NCI-H2029 treated with DMSO at 0.1 percent for 48 hours (cell line): ENCODE data around the gene SMIM44.
"Not testable (repeated sequence)": the region's sequence is repeated elsewhere in the genome, so short reads cannot be mapped to it uniquely, and the experiment has no call there.

Experiments
- DNase-seq: peaks from one replicate; lab custom pipeline; 2025; lab: John Stamatoyannopoulos, UW

The SMIM44 gene

DNA sequence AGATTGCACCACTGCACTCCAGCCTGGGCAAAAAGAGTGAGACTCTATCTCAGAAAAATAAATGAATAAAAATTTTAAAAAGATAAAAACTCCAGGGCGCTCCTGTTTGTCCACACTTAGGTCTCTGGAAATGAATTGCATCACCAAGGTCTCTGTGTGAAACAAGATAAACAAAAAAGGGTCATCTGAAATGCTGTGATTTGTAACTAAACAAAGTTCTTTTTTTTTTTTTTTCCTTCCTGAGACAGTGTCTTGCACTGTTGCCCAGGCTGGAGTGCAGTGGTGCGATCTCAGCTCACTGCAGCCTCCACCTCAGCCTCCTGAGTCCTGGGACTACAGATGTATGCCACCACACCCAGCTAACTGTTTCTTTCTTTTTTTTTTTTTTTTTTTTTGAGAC lies 34.4 kb upstream of the SMIM44 start:
- no peak for DNase-seq

DNA sequence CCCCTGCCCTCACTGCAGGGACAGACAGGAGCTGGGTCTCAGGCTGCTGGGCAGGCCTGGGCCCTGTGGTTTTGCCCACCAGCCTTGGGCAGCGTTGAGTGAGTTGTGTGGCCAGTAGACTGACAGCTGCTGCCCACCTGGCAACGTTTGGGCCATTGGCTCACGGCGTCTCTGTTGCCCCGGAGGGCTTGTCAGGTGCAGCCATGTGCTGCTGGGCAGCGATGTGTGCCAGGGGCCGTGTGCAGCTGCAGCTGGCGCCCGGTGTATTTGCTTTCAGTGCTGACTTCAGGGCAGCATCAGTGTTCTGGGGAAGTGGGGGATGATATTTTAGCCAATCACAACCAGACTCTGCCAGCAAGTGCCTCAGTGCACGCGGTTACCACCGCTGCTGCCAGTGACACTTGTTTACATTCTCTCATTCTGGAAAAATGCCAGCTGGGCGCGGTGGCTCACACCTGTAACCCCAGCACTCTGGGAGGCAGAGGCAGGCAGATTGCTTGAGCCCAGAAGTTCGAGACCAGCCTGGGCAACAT lies 33.5 kb upstream of the SMIM44 start:
- DNase-seq, result peak; percentile 89

DNA sequence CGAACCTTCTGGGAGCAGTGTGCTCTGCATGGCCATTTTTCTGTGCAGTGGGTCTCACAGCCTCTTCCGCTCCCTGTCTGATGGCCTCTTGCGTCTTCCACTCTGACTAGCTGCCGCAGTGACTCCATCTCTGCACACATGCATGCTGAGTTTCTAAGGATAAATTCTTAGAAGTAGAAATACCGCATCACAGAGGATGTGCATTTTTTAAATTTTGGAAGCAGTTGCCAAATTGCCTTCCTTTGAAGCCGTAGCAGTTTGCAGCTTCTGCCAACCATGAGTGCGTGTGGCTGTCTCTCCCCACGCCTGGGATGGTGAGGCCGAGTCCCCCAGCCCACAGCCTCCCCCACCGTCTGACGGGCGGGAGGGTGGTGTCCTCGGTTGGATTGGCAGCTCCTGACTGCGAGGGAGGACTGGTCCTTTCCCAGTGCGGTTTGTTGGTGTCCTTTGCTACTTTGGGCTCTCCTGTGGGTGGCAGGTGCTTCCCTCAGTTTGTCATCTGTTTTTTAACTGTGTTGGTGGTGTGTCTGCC lies 32.7 kb upstream of the SMIM44 start:
- no peak for DNase-seq

DNA sequence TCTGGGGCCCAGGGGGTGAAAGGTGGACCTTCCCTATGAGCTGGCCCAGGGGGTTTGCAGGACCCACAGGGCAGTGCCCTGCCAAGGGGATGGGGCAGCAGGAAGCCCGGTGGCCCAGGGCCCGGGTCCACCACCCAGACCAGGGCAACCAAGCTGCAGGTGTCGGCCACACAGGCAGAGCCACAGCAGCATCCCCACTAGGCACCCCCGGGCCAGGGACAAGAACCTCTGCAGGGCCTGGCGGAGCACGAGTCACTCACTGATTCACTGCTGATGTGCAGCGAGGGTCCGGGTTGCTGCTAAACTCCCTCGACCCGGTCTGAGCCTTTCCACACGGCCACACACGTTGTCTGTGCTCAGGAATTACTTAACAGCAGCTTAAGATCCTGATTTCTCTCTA lies 31.7 kb upstream of the SMIM44 start:
- DNase-seq, result no peak

DNA sequence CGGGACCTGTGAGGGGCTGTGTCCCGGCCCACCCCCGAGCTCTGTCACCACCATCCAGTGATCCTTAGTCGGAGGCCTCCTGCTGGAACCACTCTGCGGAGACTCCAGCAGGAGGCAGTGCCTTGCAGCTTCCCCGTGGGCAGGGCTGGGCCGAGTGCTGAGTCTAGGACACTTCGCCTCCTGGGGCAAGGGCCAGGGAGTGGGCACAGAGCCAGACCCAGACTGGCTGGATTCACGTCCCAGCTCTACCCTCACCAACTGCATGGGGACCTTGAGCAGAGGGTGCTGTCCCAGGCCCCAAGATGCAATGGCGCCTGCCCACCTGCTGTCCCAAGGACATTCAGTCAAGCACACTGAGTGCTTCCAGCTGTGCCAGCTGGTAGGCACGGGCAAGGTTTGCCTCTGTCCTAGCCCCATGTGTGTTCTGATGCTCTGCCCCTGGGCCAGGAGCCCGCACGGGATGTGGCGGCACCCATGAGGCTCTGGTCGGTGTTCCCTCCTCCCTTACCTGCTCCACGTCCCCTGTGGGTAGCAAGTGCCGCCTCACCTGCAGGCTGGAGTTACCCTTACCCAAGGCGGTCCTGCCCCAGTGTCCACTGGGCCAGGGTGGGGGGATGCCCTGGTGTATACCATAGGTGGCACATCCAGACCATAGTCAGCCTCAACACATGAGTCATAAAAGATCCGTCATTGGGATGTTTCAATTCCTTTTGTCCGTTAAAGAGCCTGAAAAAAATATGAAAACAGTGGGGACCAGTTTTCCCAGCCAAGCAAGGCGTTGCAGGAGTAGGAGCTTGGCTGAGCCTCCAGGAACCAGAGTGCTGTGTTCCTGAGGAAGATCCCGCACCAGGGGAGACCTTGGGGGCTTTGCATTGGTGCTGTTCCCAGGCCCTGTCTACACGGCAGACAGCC lies 30.2 kb upstream of the SMIM44 start:
- DNase-seq, result no peak

DNA sequence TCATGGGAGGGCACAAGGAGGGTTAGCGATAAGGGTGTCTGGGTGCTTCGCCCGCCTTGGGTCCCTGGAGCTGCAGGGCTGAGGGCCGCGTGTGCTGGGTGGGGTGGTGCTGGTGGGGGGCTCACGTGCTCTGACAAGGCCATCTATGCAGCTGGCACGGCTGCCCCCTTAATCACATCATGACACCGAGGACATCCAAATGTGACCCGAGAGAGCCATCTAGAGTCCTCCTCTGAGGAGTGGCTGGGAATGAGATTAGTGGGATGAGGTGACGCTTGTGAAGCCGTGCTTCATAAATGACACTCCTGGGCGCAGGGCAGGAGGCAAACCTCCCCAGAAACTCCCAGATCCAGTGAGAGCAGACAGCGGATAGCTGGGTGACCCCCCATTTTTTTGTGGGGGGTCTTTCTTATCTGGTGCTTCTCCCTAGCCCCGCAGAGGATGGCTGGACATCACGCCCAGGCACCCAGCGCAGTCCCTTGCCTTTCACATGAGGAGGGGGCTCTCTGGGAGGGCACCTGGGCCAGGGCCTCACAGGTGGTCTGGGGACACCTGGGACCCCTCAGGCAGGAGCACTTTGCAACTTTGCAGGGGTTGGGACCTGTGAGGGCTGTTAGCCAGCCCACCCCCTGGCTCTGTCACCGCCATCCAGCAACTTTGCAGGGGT lies 29.5 kb upstream of the SMIM44 start:
- DNase-seq, result no peak

DNA sequence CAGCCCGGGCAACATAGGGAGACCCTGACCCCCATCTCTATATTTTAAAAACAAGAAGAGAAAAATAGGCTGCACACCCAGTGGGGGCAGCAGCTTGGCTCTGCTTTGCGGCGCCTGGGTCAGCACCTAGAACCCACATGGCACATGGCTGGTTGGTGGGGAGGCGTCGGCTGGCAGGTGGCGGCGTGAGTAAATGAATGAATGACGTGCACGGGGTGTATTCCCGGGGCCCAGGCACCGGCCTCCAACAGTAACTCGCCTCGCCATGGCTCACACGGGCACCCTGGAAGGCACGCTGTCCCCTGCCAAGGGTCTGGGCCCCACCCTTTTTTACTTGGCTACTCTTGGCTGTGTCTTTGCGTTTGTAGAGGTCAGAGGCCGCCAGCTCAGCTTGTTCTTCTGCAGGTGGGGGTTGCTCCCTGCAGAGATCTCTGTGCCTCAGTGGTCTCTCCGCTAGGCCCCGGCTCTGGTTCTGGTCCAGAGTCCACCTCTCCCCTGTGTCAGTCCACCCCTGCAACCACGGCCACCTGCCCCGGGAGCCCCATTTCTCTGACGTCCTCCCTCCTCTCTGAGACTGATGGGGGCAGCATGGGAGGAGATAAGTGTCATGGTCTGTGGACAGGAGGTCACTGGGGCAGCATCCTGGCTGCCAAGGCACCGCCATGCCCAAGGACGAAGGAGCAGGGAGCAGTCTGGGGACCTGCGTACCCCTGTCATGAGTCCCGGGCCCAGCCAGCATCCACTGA lies 28.4 kb upstream of the SMIM44 start:
- no peak for DNase-seq

DNA sequence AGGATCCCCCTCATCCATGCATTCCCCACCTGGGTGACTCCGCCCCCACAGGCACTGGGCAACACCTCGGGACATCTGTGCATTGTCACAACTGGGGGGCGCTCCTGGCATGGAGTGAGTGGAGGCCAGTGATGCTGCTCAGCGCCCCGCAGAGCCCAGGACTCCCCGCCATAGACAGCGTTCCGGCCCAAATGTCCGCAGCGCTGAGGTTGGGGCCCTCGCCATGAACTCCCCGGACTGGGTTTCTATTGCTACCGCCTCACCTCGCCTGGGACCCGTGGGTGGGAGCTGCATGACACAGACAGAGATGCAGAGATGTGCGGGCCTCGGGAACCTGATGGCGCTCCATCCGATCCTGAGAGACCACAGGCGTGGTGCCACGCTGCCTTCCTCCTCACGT lies 27.5 kb upstream of the SMIM44 start:
- DNase-seq, result no peak

DNA sequence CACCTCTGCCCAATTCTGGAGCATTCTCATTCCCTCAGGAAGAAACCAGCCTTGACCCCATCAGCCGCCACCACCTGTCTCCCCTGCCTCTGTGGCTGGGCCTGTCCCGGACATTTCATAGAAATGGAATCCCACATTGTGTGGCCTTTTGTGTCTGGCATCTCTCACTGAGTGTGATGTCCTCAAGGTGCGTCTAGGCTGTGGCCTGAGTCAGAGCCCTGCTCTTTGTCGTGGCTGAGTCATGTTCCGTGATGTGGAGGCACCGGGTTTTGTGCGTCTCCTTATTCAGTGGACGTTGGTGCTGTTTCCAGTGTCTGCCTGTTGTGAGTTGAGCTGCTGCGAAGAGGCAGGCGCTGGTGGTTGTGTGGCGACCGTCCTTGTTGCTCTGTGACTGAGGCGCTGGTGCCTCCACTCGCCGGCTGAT lies 26.3 kb upstream of the SMIM44 start:
- DNase-seq, result no peak

DNA sequence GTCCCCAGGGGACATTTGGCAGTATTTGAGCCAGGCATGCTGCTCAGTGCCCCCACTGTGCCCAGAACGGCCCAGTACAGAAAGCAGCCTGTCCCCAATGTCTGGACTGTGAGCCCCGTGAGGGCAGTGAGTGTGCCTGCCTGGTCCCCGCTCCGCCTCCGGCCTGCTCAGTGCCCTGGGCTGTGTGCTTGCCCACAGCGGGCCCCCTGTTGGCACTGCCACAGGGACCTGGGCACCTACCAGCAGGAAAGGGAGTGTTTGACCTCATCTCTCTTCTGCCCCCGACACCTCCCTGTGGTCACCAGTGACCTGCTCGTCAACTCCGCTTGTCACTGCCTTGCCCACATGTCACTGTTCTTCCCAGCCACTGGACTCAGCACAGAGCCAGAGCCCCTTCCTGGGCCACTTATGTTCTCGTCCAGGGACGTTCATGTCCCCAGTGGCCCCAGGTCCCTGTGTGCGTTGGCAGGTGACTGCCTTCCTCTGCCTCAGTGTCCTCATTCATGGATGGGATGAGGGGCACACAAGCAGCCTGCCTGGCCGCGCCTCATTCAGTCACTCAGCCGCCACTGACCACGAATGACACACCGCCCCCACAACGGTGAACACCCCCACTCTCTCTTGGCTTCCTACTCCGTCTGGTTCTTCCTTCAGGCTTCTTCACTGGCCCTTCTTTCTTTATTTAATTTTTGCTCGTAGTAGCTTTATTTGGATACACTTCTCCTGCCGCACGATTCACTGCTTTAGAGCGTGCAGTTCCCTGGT lies 25.7 kb upstream of the SMIM44 start:
- no peak for DNase-seq

DNA sequence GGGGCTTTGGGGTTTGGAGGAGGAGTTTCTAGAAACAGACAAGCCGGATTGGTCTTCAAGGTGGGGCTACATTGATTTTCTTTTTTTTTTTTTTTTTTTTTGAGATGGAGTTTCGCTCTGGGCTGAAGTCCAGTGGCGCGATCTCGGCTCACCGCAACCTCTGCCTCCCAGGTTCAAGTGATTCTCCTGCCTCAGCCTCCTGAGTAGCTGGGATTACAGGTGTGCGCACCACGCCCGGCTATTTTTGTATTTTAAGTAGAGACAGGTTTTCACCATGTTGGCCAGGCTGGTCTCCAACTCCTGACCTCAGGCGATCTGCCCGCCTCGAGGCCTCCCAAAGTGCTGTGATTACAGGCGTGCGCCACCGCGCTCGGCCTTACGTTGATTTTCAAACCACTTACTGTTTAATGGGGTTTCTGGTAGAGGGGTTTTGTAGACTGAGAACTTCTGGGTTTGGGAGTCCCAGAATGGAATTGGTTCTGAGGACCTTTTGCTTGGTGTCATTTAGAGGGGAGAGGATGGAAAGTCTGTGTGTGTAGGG lies 24.9 kb upstream of the SMIM44 start:
- DNase-seq, result not testable (repeated sequence)

DNA sequence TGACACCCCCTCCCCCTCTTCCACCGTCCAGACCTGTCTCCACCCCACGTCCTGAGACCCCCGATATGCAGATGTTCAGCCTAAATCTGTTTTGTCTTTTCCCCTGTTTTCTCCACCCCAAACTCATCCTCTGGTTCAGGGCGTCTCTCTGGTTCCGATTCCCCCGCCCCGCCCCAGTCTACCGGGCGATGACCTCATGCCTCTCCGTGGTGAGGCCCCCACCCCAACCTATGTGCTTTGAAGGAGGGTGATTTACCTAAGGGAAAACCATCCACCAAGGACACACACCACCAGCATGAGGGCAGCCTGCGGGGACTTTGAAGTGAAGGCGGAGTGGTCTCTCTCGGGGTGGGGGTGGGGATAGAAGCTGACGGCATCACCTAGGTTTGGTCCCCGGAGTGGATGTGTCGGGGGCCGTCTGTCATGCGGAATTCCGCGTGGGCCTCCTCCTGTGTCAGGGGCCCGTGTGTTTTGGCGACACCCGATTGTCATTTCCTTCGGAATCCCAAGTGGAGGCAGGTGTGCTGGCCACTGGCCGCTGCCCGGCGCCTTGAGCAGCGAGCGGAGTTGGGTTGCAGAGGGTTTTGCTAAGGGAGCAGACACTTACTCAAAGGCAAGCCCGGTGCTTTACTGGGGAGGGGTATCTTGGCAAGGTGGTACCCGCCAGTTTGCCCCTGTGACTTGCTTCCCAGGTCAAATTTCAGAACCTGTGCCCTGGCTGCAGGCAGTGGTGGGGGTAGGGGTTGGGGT lies 24.3 kb upstream of the SMIM44 start:
- peak; percentile 28 for DNase-seq

DNA sequence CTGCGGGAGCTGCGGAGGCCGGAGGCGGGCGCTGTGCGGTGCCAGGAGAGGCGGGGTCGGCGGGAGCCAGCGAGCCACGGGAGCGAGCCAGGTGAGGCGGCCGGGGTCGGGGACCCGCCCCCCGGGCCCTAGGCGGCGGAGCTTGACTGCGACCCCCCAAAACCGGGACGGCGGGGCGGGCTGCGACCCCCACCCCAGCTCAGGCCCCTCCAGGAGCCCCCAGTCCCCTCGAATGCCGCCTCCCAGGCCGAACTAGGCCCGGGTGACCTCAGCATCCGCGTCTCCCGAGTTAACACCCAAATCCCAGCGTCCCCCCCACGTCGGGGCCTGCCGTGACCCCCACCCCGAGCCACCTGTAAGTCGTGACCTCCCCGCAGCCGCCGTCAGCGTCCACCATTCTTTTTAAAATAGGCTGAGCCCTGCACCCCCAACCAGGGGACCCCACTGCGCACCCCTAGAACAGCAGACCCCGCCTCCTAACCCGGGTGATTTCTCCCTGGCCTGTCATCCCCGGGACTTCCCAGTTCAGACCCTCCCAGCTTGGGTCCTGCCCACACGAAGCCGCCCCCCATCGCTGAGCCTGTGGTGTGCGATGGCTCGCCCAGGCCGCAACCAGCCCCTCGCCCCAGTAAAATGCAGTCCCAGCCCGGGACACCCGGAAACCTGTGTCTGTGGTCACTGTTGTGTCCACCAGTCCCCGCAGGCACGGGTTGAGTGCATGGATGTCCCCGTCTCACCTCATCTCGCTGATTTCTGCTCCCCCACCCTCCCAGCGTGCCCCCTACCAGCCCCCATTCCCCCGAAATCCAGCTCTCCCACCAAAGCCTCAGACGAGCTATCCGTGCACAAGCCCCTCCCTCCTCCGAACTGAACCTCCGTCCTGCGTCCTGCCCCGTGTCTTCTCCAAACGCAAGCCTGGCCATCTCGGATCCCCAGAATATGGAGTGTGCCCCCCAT lies 23.4 kb upstream of the SMIM44 start:
- no peak for DNase-seq

DNA sequence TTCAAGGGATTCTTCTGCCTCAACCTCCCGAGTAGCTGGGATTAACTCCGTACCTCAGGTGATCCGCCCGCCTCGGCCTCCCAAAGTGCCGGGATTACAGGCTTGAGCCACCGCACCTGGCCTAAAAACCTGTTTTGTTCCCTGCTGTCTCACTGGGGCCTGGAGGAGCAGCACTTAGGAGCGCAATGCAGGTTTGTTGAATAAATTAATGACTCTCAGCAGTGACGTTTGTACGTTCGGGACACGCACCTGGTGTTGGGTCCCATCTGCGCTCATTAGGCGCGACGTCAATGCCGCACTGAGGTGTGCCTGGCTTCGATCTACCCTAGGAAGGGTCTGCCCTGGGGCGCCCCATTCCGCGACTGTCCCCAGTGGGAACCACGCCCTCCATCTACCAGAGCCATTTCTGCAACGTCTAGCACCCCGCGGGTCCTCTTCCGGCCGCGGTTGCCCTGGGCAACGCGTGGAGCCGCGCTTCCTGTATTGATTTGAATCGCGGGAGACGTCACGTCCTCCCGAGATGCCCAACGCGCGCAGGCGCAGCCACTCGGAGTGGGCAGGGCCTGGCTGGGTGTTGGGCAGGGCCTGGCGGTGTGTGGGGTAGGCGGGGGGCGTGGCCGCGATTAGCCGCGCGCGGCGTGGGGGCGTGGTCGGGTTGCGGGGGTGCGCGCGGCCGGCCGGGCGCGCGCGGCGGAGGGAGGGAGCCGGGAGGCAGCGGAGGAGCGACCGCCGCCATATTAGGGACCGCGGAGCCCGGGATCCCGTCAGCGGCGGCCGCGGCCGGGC lies 22.6 kb upstream of the SMIM44 start, which contains the start of gene FZR1:
FZR1 (plus strand) TSS at position 714 of the 786 bp plus-strand sequence. CDS start 16,679 bp downstream, outside the sequence.
- DNase-seq, result peak; percentile 86

DNA sequence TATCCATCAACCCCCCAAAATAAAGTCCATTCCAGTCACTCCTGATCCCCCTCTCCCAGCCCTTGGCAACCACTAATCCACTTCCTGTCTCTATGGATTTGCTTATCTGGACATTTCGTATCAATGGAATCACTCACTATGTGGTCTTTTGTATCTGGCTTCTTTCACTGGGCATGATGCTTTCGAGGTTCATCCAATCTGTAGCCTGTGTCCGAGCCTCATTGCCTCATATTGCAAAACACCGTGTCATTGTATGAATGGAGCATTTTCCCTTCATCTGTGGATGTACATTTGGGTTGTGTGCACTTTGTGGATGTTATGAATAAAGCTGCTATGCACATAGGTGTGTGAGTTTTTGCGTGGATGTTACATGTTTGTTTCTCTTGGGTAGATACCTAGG lies 21.5 kb upstream of the SMIM44 start:
- no peak for DNase-seq

DNA sequence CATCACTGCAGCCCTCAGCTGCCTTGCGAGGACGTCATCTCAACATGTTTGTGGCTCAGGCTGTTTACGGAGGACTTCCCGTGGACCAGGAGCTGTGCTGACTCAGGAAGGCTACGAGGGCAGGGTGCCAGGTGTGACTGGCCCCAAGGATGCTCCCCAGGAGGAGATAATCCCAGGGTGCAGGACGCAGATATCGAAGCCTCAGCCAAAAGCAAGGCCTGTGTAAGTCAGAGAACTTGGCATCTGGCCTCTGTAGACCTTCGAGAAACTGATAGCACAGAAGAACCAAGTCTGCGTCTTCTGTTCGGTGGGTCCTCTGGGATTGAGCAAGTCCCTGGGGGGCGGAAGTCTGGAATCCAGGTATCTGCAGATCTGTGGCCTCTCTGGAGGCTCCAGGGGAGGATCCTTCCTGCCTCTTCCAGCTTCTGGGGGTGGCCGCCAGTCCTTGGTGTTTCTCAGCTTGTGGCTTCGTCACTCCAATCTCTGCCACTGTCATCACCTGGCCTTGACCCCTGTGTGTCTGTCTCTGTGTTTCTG lies 19.9 kb upstream of the SMIM44 start:
- DNase-seq, result no peak

DNA sequence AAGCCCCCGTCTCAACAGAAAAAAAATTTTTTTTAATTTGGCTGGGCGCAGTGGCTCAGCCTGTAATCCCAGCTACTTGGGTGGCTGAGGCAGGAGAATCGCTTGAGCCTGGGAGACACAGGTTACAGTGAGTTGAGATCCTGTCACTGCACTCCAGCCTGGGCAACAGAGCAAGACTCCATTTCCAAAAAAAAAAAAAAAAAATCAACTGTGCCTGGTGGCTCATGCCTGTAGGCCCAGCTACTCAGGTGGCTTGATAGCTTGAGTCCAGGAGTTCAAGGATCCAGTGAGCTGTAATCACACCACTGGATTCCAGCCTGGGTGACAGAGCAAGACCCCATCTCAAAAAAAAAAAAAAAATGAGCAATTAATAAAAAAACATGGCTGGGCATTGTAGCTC lies 18.5 kb upstream of the SMIM44 start:
- no peak for DNase-seq
